Right lobe of liver (tissue), 6 donors: Measurements from ENCODE around the gene VAV2. TPM values are rescaled to one million over a fixed set of nuclear protein-coding genes. Genes with fewer than 3 reads are reported as not detected.

ENCODE experiments used
- ATAC-seq, 4 donors: fragments of 200-7000 bp; cut with Tn5 transposase; one replicate each; pipeline ENCODE4 v1.9.1; 2020; ENCODE audit warnings: mild to moderate bottlenecking in 4 of 4, moderate library complexity in 4 of 4
- DNase-seq, 3 donors: peaks; one replicate each; pipeline ENCODE4 v3.0.0-alpha.2; 2020
- H3K27ac ChIP-seq, 3 donors: fragments of 200-600 bp; one replicate each; pipeline ENCODE4 v1.8.0; 2022
- H3K27me3 ChIP-seq, 2 donors: fragments of 200-600 bp; one replicate each; pipeline ENCODE4 v1.8.0; 2022
- H3K36me3 ChIP-seq, 4 donors: fragments of 200-600 bp; sonication (generic) in 1 of 4; one replicate each; pipeline versions ENCODE4 v1.5.1 to v1.8.0; 2017 to 2022; ENCODE audit warnings: control low read depth in 1 of 4
- H3K4me1 ChIP-seq, 4 donors: fragments of 200-600 bp; sonication (generic) in 1 of 4; one replicate each; pipeline versions ENCODE4 v1.5.1 to v1.8.0; 2017 to 2022; ENCODE audit warnings: control low read depth in 1 of 4
- H3K4me3 ChIP-seq, 3 donors: fragments of 200-600 bp; one replicate each; pipeline ENCODE4 v1.8.0; 2022
- H3K9me3 ChIP-seq, 4 donors: fragments of 200-600 bp; sonication (generic) in 1 of 4; one replicate each; pipeline versions ENCODE4 v1.5.1 to v1.8.0; 2017 to 2022; ENCODE audit warnings: control low read depth in 1 of 4
- CTCF ChIP-seq, 4 donors: fragments of 200-600 bp in 3 of 4; fragments of 450-650 bp in 1 of 4; IDR thresholded peaks; one replicate each; pipeline versions ENCODE4 v1.5.1 to v1.8.0; 2016 to 2022; ENCODE audit warnings: antibody characterized with exemption in 4 of 4, mild to moderate bottlenecking in 2 of 4
- POLR2A ChIP-seq: fragments of 450-650 bp; IDR thresholded peaks from one replicate; pipeline ENCODE4 v1.6.1; 2017; ENCODE audit warnings: antibody characterized with exemption, mild to moderate bottlenecking
- WGBS: methylation state at CpG from one replicate; pipeline ENCODE4 v1.1.6; 2018; ENCODE audit warnings: low coverage, low lambda C conversion rate; ENCODE audit not compliant: insufficient coverage; ENCODE audit errors: missing lambda C conversion rate; 5-methylcytosine and 5-hydroxymethylcytosine counted together
- intact Hi-C, 2 donors: fragments of 100-400 bp; cut with DNase I; formaldehyde crosslinking; loops; one replicate each; pipeline versions ENCODE4 v1.11.2 to v1.14.1; 2022
- total RNA-seq, 6 experiments: library from RNA; depleted of rRNA in 2 of 6; stranded (reverse); fragments of >200 nt in 2 of 6; fragmentation: NEBNext Ultra II Directional in 3 of 6; extraction: Animal tissue kit (Norgen Biotek cat#: 25700) in 3 of 6; gene quantifications; one replicate each; pipeline versions ENCODE4 v1.1.0 to v1.2.4, GENCODE V29; 2016 to 2023
- donor health status: DM: no; HTN: yes; CAD: no.
- donor health status: DM: no; HTN: no; CAD: no.
- donor health status: DM: no; HTN: no; CAD: no.
- donor health status: DM: no; HTN: yes; CAD: no.
- donor health status: DM: no; HTN: yes; CAD: no.

VAV2 gene
- total RNA-seq, 6 experiments from 2014 or later: 30.1 to 44.3 (median 34.9) TPM

- Histone ChIP-seq H3K36me3 (peaks cover 0 to 29% (median 14%) of the 10 kb centered on the region in 4 donors), H3K4me1 (peaks cover 0 to 23% (median 4%) of the 10 kb centered on the region in 4 donors), H3K27ac (no peak overlapping the region), H3K4me3 (no peak overlapping the region), H3K27me3 (no peaks in the 10 kb centered on the region), H3K9me3 (no peaks in the 10 kb centered on the region)
- intact Hi-C loops: no loop called here
- DNase-seq: peak in 1 of 3 donors; percentile 21
- 95% methylated on average over 7 of the region's 7 CpGs for WGBS
- ATAC-seq: no peak
- no peak for TF ChIP-seq CTCF (IDR thresholded peaks at IDR 0.05)
- no peak for TF ChIP-seq POLR2A
Observed at GRCh38 chr9:133772581-133772980, 219.5 kb downstream of the VAV2 start.

- 87% methylated on average over 9 of the region's 26 CpGs for WGBS
- no peak for ATAC-seq
- peak; percentile 19 to 52 (median 42) for DNase-seq
- no peaks in the 10 kb centered on the region for H3K27me3 ChIP-seq
- peaks cover 0 to 29% (median 14%) of the 10 kb centered on the region in 4 donors for H3K36me3 ChIP-seq
- no peak overlapping the region for H3K27ac ChIP-seq
- no peaks in the 10 kb centered on the region for H3K9me3 ChIP-seq
- TF ChIP-seq CTCF (IDR thresholded peaks at IDR 0.05): no peak
- H3K4me1 ChIP-seq: peaks cover 0 to 23% (median 4%) of the 10 kb centered on the region in 4 donors
- intact Hi-C loops: no loop called here
- no peak overlapping the region for H3K4me3 ChIP-seq
Observed at GRCh38 chr9:133771486-133772482, 220.3 kb downstream of the VAV2 start.

GRCh38 chr9:133770076-133770777 lies 221.9 kb downstream of the VAV2 start:
- TF ChIP-seq POLR2A (no peak), CTCF (IDR thresholded peaks at IDR 0.05) (no peak)
- ATAC-seq (peak in 3 of 4 donors; percentile 5 to 7 (median 7)), DNase-seq (peak; percentile 21 to 65 (median 59))
- peak overlapping the region; percentile 65 to 80 (median 67) for H3K27ac ChIP-seq
- 62% methylated on average over 3 of the region's 16 CpGs for WGBS
- H3K4me3 ChIP-seq: peak overlapping the region in 2 of 3 donors; percentile 23 to 43
- no peaks in the 10 kb centered on the region for H3K9me3 ChIP-seq
- intact Hi-C loops: no loop called here
- peaks cover 0 to 16% (median 14%) of the 10 kb centered on the region in 4 donors for H3K36me3 ChIP-seq
- H3K27me3 ChIP-seq: no peaks in the 10 kb centered on the region
- H3K4me1 ChIP-seq: peaks cover 0 to 23% (median 4%) of the 10 kb centered on the region in 4 donors

GRCh38 chr9:133769511-133770075 lies 222.5 kb downstream of the VAV2 start:
- 44% methylated on average over 9 of the region's 17 CpGs for whole genome bisulfite sequencing
- peaks cover 0 to 12% (median 8%) of the 10 kb centered on the region in 4 donors for H3K36me3 ChIP-seq
- peak in 2 of 3 donors; percentile 32 to 53 for DNase-seq
- TF ChIP-seq CTCF (IDR thresholded peaks at IDR 0.05) (no peak), POLR2A (no peak)
- H3K27me3 ChIP-seq: no peaks in the 10 kb centered on the region
- H3K27ac ChIP-seq: peak overlapping the region; percentile 65 to 80 (median 67)
- H3K4me3 ChIP-seq: peak overlapping the region in 2 of 3 donors; percentile 23 to 43
- no peaks in the 10 kb centered on the region for H3K9me3 ChIP-seq
- ATAC-seq: peak; percentile 4 to 12 (median 8)
- intact Hi-C loops: no loop called here
- H3K4me1 ChIP-seq: peaks cover 0 to 23% (median 4%) of the 10 kb centered on the region in 4 donors
